Measurements from ENCODE around the gene CD63. TPM values are rescaled to one million over a fixed set of nuclear protein-coding genes. Genes with fewer than 3 reads are reported as not detected.

Gene CD63
- total RNA-seq, 1 experiment from 2014 or later: 409 TPM

- DNase-seq (ENCODE audit: low spot score) (no peak), ATAC-seq (no peak)
- CTCF ChIA-PET: no interaction called here
- Mint-ChIP-seq H3K27ac (no peak overlapping the region), H3K36me3 (no peaks in the 10 kb centered on the region), H3K4me1 (peaks cover 32% of the 10 kb centered on the region), H3K27me3 (ENCODE audit: low read depth) (no peaks in the 10 kb centered on the region), H3K9me3 (no peaks in the 10 kb centered on the region), H3K4me3 (no peak overlapping the region)
- POLR2A ChIA-PET: no interaction called here
- TF ChIP-seq EMX1 (CRISPR knock-in tag; IDR thresholded peaks at IDR 0.05) (no peak), CREM (CRISPR knock-in tag; IDR thresholded peaks at IDR 0.05) (no peak), GRHL2 (CRISPR knock-in tag; IDR thresholded peaks at IDR 0.05; ENCODE audit: insufficient replicate concordance, severe bottlenecking) (no peak), ETV6 (CRISPR knock-in tag; IDR thresholded peaks at IDR 0.05) (no peak), FOXK1 (CRISPR knock-in tag; IDR thresholded peaks at IDR 0.05) (no peak), JAZF1 (CRISPR knock-in tag; IDR thresholded peaks at IDR 0.05) (no peak), ATF2 (CRISPR knock-in tag; IDR thresholded peaks at IDR 0.05; ENCODE audit: borderline replicate concordance, low read depth) (no peak), STAT6 (CRISPR knock-in tag; conservative IDR thresholded peaks at IDR 0.05; ENCODE audit: low read depth) (no peak), ARID4B (CRISPR knock-in tag; IDR thresholded peaks at IDR 0.05; ENCODE audit: borderline replicate concordance) (no peak), ZNF512 (CRISPR knock-in tag; IDR thresholded peaks at IDR 0.05; ENCODE audit: borderline replicate concordance) (no peak), ZNF263 (CRISPR knock-in tag; IDR thresholded peaks at IDR 0.05; ENCODE audit: low read depth) (no peak), ZSCAN18 (CRISPR knock-in tag; IDR thresholded peaks at IDR 0.05) (no peak), AFF4 (CRISPR knock-in tag; IDR thresholded peaks at IDR 0.05; ENCODE audit: borderline replicate concordance) (no peak)
- TF ChIP-seq, protein P1, sequence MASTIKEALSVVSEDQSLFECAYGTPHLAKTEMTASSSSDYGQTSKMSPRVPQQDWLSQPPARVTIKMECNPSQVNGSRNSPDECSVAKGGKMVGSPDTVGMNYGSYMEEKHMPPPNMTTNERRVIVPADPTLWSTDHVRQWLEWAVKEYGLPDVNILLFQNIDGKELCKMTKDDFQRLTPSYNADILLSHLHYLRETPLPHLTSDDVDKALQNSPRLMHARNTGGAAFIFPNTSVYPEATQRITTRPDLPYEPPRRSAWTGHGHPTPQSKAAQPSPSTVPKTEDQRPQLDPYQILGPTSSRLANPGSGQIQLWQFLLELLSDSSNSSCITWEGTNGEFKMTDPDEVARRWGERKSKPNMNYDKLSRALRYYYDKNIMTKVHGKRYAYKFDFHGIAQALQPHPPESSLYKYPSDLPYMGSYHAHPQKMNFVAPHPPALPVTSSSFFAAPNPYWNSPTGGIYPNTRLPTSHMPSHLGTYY (CRISPR knock-in tag; IDR thresholded peaks at IDR 0.05): no peak
- TF ChIP-seq, protein P2, sequence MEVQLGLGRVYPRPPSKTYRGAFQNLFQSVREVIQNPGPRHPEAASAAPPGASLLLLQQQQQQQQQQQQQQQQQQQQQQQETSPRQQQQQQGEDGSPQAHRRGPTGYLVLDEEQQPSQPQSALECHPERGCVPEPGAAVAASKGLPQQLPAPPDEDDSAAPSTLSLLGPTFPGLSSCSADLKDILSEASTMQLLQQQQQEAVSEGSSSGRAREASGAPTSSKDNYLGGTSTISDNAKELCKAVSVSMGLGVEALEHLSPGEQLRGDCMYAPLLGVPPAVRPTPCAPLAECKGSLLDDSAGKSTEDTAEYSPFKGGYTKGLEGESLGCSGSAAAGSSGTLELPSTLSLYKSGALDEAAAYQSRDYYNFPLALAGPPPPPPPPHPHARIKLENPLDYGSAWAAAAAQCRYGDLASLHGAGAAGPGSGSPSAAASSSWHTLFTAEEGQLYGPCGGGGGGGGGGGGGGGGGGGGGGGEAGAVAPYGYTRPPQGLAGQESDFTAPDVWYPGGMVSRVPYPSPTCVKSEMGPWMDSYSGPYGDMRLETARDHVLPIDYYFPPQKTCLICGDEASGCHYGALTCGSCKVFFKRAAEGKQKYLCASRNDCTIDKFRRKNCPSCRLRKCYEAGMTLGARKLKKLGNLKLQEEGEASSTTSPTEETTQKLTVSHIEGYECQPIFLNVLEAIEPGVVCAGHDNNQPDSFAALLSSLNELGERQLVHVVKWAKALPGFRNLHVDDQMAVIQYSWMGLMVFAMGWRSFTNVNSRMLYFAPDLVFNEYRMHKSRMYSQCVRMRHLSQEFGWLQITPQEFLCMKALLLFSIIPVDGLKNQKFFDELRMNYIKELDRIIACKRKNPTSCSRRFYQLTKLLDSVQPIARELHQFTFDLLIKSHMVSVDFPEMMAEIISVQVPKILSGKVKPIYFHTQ (CRISPR knock-in tag; IDR thresholded peaks at IDR 0.05): no peak
- TF ChIP-seq, protein P3, sequence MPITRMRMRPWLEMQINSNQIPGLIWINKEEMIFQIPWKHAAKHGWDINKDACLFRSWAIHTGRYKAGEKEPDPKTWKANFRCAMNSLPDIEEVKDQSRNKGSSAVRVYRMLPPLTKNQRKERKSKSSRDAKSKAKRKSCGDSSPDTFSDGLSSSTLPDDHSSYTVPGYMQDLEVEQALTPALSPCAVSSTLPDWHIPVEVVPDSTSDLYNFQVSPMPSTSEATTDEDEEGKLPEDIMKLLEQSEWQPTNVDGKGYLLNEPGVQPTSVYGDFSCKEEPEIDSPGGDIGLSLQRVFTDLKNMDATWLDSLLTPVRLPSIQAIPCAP (CRISPR knock-in tag; IDR thresholded peaks at IDR 0.05): no peak
Measured at GRCh38 chr12:55732288-55732687, 3.5 kb upstream of the CD63 start.

Data from WTC11 (cell line).